ENCODE data around the gene SIRT5. TPM values are rescaled to one million over a fixed set of nuclear protein-coding genes. Genes with fewer than 3 reads are reported as not detected.

SIRT5 gene
- total RNA-seq, 1 experiment from 2014 or later, result 14.3 TPM

GRCh38 chr6:13611715-13612114 is 37.3 kb downstream of the SIRT5 start:
- Histone ChIP-seq H2BK120ac (ENCODE audit: low read depth, low read length, poor library complexity, severe bottlenecking) (no peak overlapping the region), H4K91ac (ENCODE audit: insufficient read length, low read depth, low read length) (no peak overlapping the region), H3K4me2 (ENCODE audit: insufficient read depth, insufficient read length, low read length) (no peak overlapping the region), H4K8ac (replicated peaks; ENCODE audit: insufficient read length, low read depth, low read length) (no peak overlapping the region), H2AK5ac (ENCODE audit: insufficient read length, low read length) (no peak overlapping the region), H3K9ac (ENCODE audit: extremely low read depth, insufficient read length, low read length) (no peak overlapping the region), H4K5ac (ENCODE audit: insufficient read length, low read depth, low read length) (no peak overlapping the region), H3K27me3 (ENCODE audit: insufficient read depth, low read length) (no peaks in the 10 kb centered on the region), H3K14ac (ENCODE audit: insufficient read depth, low read length) (no peak overlapping the region), H3K4ac (ENCODE audit: low read depth, low read length) (no peak overlapping the region), H3K27ac (ENCODE audit: insufficient read length, low read depth, low read length) (no peak overlapping the region), H3K23ac (ENCODE audit: insufficient read length, low read depth, low read length) (no peak overlapping the region), H2BK15ac (ENCODE audit: low read depth, low read length) (no peak overlapping the region), H3K4me1 (ENCODE audit: insufficient read depth, low read length) (no peaks in the 10 kb centered on the region), H2BK20ac (ENCODE audit: low read depth, low read length, poor library complexity, severe bottlenecking) (no peak overlapping the region), H3K18ac (ENCODE audit: insufficient read length, low read depth, low read length) (no peak overlapping the region), H2AFZ (ENCODE audit: low read length) (no peak overlapping the region), H2BK12ac (ENCODE audit: insufficient read length, low read depth, low read length) (no peak overlapping the region), H3K79me2 (ENCODE audit: insufficient read depth, low read length) (peaks cover 4% of the 10 kb centered on the region; the same call in 1 of the 2 replicates), H3K9me3 (ENCODE audit: control insufficient read depth, low read depth, low read length) (no peaks in the 10 kb centered on the region), H4K20me1 (ENCODE audit: control insufficient read depth, insufficient read depth, insufficient read length) (no peaks in the 10 kb centered on the region), H3T11ph (ENCODE audit: low read length) (no peak overlapping the region), H3K23me2 (ENCODE audit: insufficient read length, low read depth, low read length, poor library complexity, severe bottlenecking) (peaks cover 8% of the 10 kb centered on the region), H2BK5ac (ENCODE audit: insufficient read length, low read length) (no peak overlapping the region), H3K56ac (ENCODE audit: insufficient read length, low read depth, low read length) (no peak overlapping the region), H3K79me1 (ENCODE audit: insufficient read depth, low read depth, low read length, poor library complexity, severe bottlenecking) (peaks cover 2% of the 10 kb centered on the region)
- Mint-ChIP-seq H3K4me1 (peaks cover 11 to 18% of the 10 kb centered on the region in 2 experiments), H3K36me3 (ENCODE audit: insufficient read depth in 1 of 3, low read depth in 3 of 3) (peaks cover 4 to 23% (median 8%) of the 10 kb centered on the region in 3 experiments; a peak in 6 of 7 replicates), H3K9me3 (no peaks in the 10 kb centered on the region; a peak in 2 of 5 replicates), H3K4me3 (no peak overlapping the region), H3K27me3 (ENCODE audit: low read depth) (peaks cover 3% of the 10 kb centered on the region; the same call in 1 of the 2 replicates), H3K27ac (no peak overlapping the region; a peak in 1 of 7 replicates)
- WGBS (ENCODE audit: extremely low coverage, insufficient read length, low lambda C conversion rate), result 100% methylated on average over 1 of the region's 4 CpGs
- no peak for TF ChIP-seq CTCF (conservative IDR thresholded peaks at IDR 0.05)
- no peak for DNase-seq
